H9 (cell line): ENCODE results near the gene TSPAN5. TPM values are rescaled to one million over a fixed set of nuclear protein-coding genes. Genes with fewer than 3 reads are reported as not detected.

Experiments used
- DNase-seq: peaks from one replicate; pipeline ENCODE4 v3.0.0-alpha.2; 2017
- H2AFZ ChIP-seq: one replicate; pipeline ENCODE4 v1.6.1; 2013; ENCODE audit warnings: mild to moderate bottlenecking, low read length, control low read depth, moderate library complexity
- H2AK5ac ChIP-seq: 2 replicates; pipeline ENCODE4 v1.6.1; 2013; ENCODE audit warnings: low read length, control low read depth, mixed read lengths; ENCODE audit not compliant: insufficient read length
- H2BK120ac ChIP-seq: one replicate; pipeline ENCODE4 v1.6.1; 2013; ENCODE audit warnings: low read depth, mild to moderate bottlenecking, low read length, control low read depth, inconsistent platforms; ENCODE audit not compliant: poor library complexity, severe bottlenecking
- H2BK12ac ChIP-seq: 2 replicates; pipeline ENCODE4 v1.6.1; 2013; ENCODE audit warnings: low read length, control low read depth, mixed read lengths, low read depth; ENCODE audit not compliant: insufficient read length
- H2BK15ac ChIP-seq: 2 replicates; pipeline ENCODE4 v1.6.1; 2013; ENCODE audit warnings: low read depth, low read length, control low read depth
- H2BK20ac ChIP-seq: one replicate; pipeline ENCODE4 v1.6.1; 2013; ENCODE audit warnings: low read depth, mild to moderate bottlenecking, low read length, control low read depth, inconsistent platforms; ENCODE audit not compliant: poor library complexity, severe bottlenecking
- H2BK5ac ChIP-seq: 2 replicates; pipeline ENCODE4 v1.6.1; 2013; ENCODE audit warnings: low read length, control low read depth, mixed read lengths; ENCODE audit not compliant: insufficient read length
- H3K14ac ChIP-seq: 2 replicates; pipeline ENCODE4 v1.6.1; 2013; ENCODE audit warnings: low read length, control low read depth; ENCODE audit not compliant: insufficient read depth
- H3K18ac ChIP-seq: 2 replicates; pipeline ENCODE4 v1.6.1; 2013; ENCODE audit warnings: low read depth, mild to moderate bottlenecking, mixed read lengths, low read length, control low read depth; ENCODE audit not compliant: insufficient read length
- H3K23ac ChIP-seq: 2 replicates; pipeline ENCODE4 v1.6.1; 2013; ENCODE audit warnings: low read length, control low read depth, mixed read lengths, low read depth; ENCODE audit not compliant: insufficient read length
- H3K23me2 ChIP-seq: 2 replicates; pipeline ENCODE4 v1.6.1; 2013; ENCODE audit warnings: low read depth, mild to moderate bottlenecking, mixed read lengths, low read length, control low read depth; ENCODE audit not compliant: insufficient read length, poor library complexity, severe bottlenecking
- H3K27ac ChIP-seq: 2 replicates; pipeline ENCODE4 v1.5.1; 2013; ENCODE audit warnings: low read length, control low read depth, mixed read lengths, low read depth; ENCODE audit not compliant: insufficient read length
- H3K27me3 ChIP-seq: 2 replicates; pipeline ENCODE4 v1.6.1; 2013; ENCODE audit warnings: low read length, control low read depth, inconsistent platforms; ENCODE audit not compliant: insufficient read depth
- H3K4ac ChIP-seq: 2 replicates; pipeline ENCODE4 v1.6.1; 2013; ENCODE audit warnings: low read depth, mild to moderate bottlenecking, control low read depth, inconsistent platforms, low read length, moderate library complexity
- H3K4me1 ChIP-seq: 2 replicates; pipeline ENCODE4 v1.6.1; 2013; ENCODE audit warnings: low read length, control low read depth, inconsistent platforms; ENCODE audit not compliant: insufficient read depth
- H3K4me2 ChIP-seq: 2 replicates; pipeline ENCODE4 v1.6.1; 2013; ENCODE audit warnings: low read length, control low read depth, mixed read lengths; ENCODE audit not compliant: insufficient read length, insufficient read depth
- H3K56ac ChIP-seq: 2 replicates; pipeline ENCODE4 v1.6.1; 2013; ENCODE audit warnings: low read depth, mild to moderate bottlenecking, mixed read lengths, low read length, control low read depth; ENCODE audit not compliant: insufficient read length
- H3K79me1 ChIP-seq: 2 replicates; pipeline ENCODE4 v1.6.1; 2013; ENCODE audit warnings: low read depth, mild to moderate bottlenecking, moderate library complexity, low read length, control low read depth, inconsistent platforms; ENCODE audit not compliant: insufficient read depth, poor library complexity, severe bottlenecking
- H3K79me2 ChIP-seq: 2 replicates; pipeline ENCODE4 v1.6.1; 2013; ENCODE audit warnings: low read length, control low read depth, inconsistent platforms; ENCODE audit not compliant: insufficient read depth
- H3K9ac ChIP-seq: 2 replicates; pipeline ENCODE4 v1.6.1; 2013; ENCODE audit warnings: low read length, control low read depth, mixed read lengths; ENCODE audit not compliant: insufficient read length; ENCODE audit errors: extremely low read depth
- H3K9me3 ChIP-seq: one replicate; pipeline ENCODE4 v1.6.1; 2013; ENCODE audit warnings: low read depth, low read length, inconsistent platforms; ENCODE audit not compliant: control insufficient read depth
- H3T11ph ChIP-seq: one replicate; pipeline ENCODE4 v1.6.1; 2013; ENCODE audit warnings: mild to moderate bottlenecking, low read length, control low read depth, inconsistent platforms
- H4K20me1 ChIP-seq: one replicate; pipeline ENCODE4 v1.6.1; 2013; ENCODE audit not compliant: control insufficient read depth, insufficient read length, insufficient read depth
- H4K5ac ChIP-seq: 2 replicates; pipeline ENCODE4 v1.6.1; 2013; ENCODE audit warnings: low read depth, mild to moderate bottlenecking, mixed read lengths, low read length, control low read depth; ENCODE audit not compliant: insufficient read length
- H4K8ac ChIP-seq: replicated peaks from 2 replicates; pipeline ENCODE4 v1.6.1; 2013; ENCODE audit warnings: low read length, control low read depth, mixed read lengths, low read depth; ENCODE audit not compliant: insufficient read length
- H4K91ac ChIP-seq: 2 replicates; pipeline ENCODE4 v1.6.1; 2013; ENCODE audit warnings: low read depth, mild to moderate bottlenecking, moderate library complexity, mixed read lengths, low read length, control low read depth; ENCODE audit not compliant: insufficient read length
- H3K27ac Mint-ChIP-seq, 3 experiments: 2 replicates in 2 of 3; 3 replicates in 1 of 3; pipeline ENCODE4 v1.8.0; 2020 to 2021; ENCODE audit warnings: mixed read lengths in 3 of 3, mild to moderate bottlenecking in 1 of 3, moderate library complexity in 1 of 3
- H3K27me3 Mint-ChIP-seq: 2 replicates; pipeline ENCODE4 v1.8.0; 2021; ENCODE audit warnings: low read depth, mild to moderate bottlenecking, moderate library complexity, mixed read lengths
- H3K36me3 Mint-ChIP-seq, 3 experiments: 2 replicates in 2 of 3; 3 replicates in 1 of 3; pipeline ENCODE4 v1.8.0; 2020 to 2021; ENCODE audit warnings: low read depth in 3 of 3, mixed read lengths in 3 of 3; ENCODE audit not compliant: insufficient read depth in 1 of 3
- H3K4me1 Mint-ChIP-seq, 2 experiments: 2 replicates each; pipeline ENCODE4 v1.8.0; 2020; ENCODE audit warnings: mixed read lengths in 2 of 2
- H3K4me3 Mint-ChIP-seq, 2 experiments: 2 replicates in 1 of 2; 3 replicates in 1 of 2; pipeline ENCODE4 v1.8.0; 2020 to 2021; ENCODE audit warnings: mild to moderate bottlenecking in 2 of 2, mixed read lengths in 2 of 2, moderate library complexity in 1 of 2
- H3K9me3 Mint-ChIP-seq, 2 experiments: 2 replicates in 1 of 2; 3 replicates in 1 of 2; pipeline ENCODE4 v1.8.0; 2020; ENCODE audit warnings: mild to moderate bottlenecking in 2 of 2, mixed read lengths in 2 of 2, moderate library complexity in 1 of 2
- CTCF ChIP-seq: fragments of 200-600 bp; sonication (generic); conservative IDR thresholded peaks from 3 replicates; pipeline ENCODE4 v1.8.0; 2021; ENCODE audit warnings: antibody characterized with exemption, mild to moderate bottlenecking
- WGBS: extraction: QIAGEN DNeasy Blood & Tissue Kit; methylation state at CpG from one replicate; pipeline ENCODE4 v1.1.7; 2013; ENCODE audit warnings: missing lambda C conversion rate, low lambda C conversion rate, mixed read lengths; ENCODE audit not compliant: insufficient read length; ENCODE audit errors: extremely low coverage; 5-methylcytosine and 5-hydroxymethylcytosine counted together
- total RNA-seq: library from RNA; stranded (reverse); gene quantifications from 2 replicates; pipeline ENCODE4 v1.2.1, GENCODE V29; 2021

Gene TSPAN5
- total RNA-seq, 1 experiment from 2014 or later = 7.0 TPM

GRCh38 chr4:98577956-98578355 is 80.5 kb downstream of the TSPAN5 start:
- H3K79me2 ChIP-seq = no peaks in the 10 kb centered on the region
- H3K14ac ChIP-seq = no peak overlapping the region
- Mint-ChIP-seq H3K4me3 (no peak overlapping the region), H3K27me3 (no peaks in the 10 kb centered on the region), H3K36me3 (peaks cover 0 to 4% (median 0%) of the 10 kb centered on the region in 3 experiments; a peak in 2 of 7 replicates), H3K9me3 (no peaks in the 10 kb centered on the region), H3K4me1 (peaks cover 3 to 20% of the 10 kb centered on the region in 2 experiments; a peak in 2 of 4 replicates), H3K27ac (no peak overlapping the region; a peak in 1 of 7 replicates)
- H2BK12ac ChIP-seq = no peak overlapping the region
- H4K5ac ChIP-seq = no peak overlapping the region
- no peak for TF ChIP-seq CTCF
- H3K4me1 ChIP-seq = peaks cover 4% of the 10 kb centered on the region
- no peak overlapping the region for H3K18ac ChIP-seq
- no peak overlapping the region for H4K91ac ChIP-seq
- H4K8ac ChIP-seq = no peak overlapping the region
- no peak overlapping the region for H3K4ac ChIP-seq
- no peaks in the 10 kb centered on the region for H3K79me1 ChIP-seq
- no peak overlapping the region for H3K9ac ChIP-seq
- H2AFZ ChIP-seq = no peak overlapping the region
- DNase-seq = no peak
- no peaks in the 10 kb centered on the region for H3K9me3 ChIP-seq
- H4K20me1 ChIP-seq = no peaks in the 10 kb centered on the region
- no peak overlapping the region for H2BK15ac ChIP-seq
- no peak overlapping the region for H3K27ac ChIP-seq
- H3T11ph ChIP-seq = no peak overlapping the region
- no peak overlapping the region for H2BK120ac ChIP-seq
- H3K56ac ChIP-seq = no peak overlapping the region
- no CpG with 5 or more reads among the region's 2 CpGs for whole genome bisulfite sequencing
- H2BK20ac ChIP-seq = no peak overlapping the region
- no peak overlapping the region for H3K23ac ChIP-seq
- H3K27me3 ChIP-seq = no peaks in the 10 kb centered on the region
- H2AK5ac ChIP-seq = no peak overlapping the region
- H2BK5ac ChIP-seq = no peak overlapping the region
- H3K23me2 ChIP-seq = no peaks in the 10 kb centered on the region
- no peak overlapping the region for H3K4me2 ChIP-seq
